Thyroid gland (tissue), 4 donors: ENCODE data around the gene ARHGAP10.

ENCODE experiments used
- CTCF ChIP-seq, 6 experiments: fragments of 200-600 bp in 3 of 6; fragments of 450-650 bp in 3 of 6; sonication (generic) in 3 of 6; IDR thresholded peaks; one replicate each; pipeline ENCODE4 v1.5.1; 2016 to 2019; ENCODE audit warnings: antibody characterized with exemption in 6 of 6, mild to moderate bottlenecking in 2 of 6, inconsistent platforms in 1 of 6, moderate library complexity in 1 of 6
- POLR2A ChIP-seq, 2 donors: fragments of 450-650 bp; IDR thresholded peaks; one replicate each; pipeline ENCODE4 v1.6.1; 2017; ENCODE audit warnings: antibody characterized with exemption in 2 of 2, mild to moderate bottlenecking in 2 of 2, moderate library complexity in 1 of 2

GRCh38 chr4:147737623-147738022 is 5.7 kb downstream of the ARHGAP10 start:
- TF ChIP-seq CTCF (IDR thresholded peaks at IDR 0.05): no peak
- no peak for TF ChIP-seq POLR2A (IDR thresholded peaks at IDR 0.05)
